ENCODE measurements around the gene RCE1.

RCE1 gene

DNA sequence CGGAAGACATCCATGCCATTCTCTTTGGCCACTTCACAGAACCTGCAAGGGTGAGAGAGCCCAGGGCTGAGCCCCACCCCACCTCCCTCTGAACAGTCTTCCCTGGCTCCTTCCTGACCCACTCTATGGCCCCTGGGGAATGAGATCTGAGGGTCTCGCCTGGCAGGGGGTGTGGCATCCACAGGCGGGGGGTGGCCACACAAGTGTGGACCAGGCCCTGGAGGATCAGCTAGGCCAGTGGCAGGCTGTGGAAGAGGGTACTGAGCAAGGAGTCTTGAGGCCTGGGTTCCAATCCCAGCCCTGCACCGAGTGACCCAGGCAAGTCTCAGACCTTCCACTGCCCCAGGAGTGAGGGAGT is 8.0 kb downstream of the RCE1 start:
- TF ChIP-seq RARB (CRISPR knock-in tag; IDR thresholded peaks at IDR 0.05) (no peak), ESRRG (CRISPR knock-in tag; IDR thresholded peaks at IDR 0.05) (no peak), ARNTL (CRISPR knock-in tag; IDR thresholded peaks at IDR 0.05; ENCODE audit: borderline replicate concordance, low read depth) (no peak), ISL1 (CRISPR knock-in tag; IDR thresholded peaks at IDR 0.05) (no peak), CSDC2 (CRISPR knock-in tag; IDR thresholded peaks at IDR 0.05) (no peak)
- TF ChIP-seq, protein P1, sequence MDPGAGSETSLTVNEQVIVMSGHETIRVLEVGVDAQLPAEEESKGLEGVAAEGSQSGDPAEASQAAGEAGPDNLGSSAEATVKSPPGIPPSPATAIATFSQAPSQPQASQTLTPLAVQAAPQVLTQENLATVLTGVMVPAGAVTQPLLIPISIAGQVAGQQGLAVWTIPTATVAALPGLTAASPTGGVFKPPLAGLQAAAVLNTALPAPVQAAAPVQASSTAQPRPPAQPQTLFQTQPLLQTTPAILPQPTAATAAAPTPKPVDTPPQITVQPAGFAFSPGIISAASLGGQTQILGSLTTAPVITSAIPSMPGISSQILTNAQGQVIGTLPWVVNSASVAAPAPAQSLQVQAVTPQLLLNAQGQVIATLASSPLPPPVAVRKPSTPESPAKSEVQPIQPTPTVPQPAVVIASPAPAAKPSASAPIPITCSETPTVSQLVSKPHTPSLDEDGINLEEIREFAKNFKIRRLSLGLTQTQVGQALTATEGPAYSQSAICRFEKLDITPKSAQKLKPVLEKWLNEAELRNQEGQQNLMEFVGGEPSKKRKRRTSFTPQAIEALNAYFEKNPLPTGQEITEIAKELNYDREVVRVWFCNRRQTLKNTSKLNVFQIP (CRISPR knock-in tag; IDR thresholded peaks at IDR 0.05; ENCODE audit: borderline replicate concordance, low read depth): no peak
- TF ChIP-seq, protein P2, sequence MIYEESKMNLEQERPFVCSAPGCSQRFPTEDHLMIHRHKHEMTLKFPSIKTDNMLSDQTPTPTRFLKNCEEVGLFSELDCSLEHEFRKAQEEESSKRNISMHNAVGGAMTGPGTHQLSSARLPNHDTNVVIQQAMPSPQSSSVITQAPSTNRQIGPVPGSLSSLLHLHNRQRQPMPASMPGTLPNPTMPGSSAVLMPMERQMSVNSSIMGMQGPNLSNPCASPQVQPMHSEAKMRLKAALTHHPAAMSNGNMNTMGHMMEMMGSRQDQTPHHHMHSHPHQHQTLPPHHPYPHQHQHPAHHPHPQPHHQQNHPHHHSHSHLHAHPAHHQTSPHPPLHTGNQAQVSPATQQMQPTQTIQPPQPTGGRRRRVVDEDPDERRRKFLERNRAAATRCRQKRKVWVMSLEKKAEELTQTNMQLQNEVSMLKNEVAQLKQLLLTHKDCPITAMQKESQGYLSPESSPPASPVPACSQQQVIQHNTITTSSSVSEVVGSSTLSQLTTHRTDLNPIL (CRISPR knock-in tag; IDR thresholded peaks at IDR 0.05; ENCODE audit: low read depth): no peak
- ATAC-seq: no peak

DNA sequence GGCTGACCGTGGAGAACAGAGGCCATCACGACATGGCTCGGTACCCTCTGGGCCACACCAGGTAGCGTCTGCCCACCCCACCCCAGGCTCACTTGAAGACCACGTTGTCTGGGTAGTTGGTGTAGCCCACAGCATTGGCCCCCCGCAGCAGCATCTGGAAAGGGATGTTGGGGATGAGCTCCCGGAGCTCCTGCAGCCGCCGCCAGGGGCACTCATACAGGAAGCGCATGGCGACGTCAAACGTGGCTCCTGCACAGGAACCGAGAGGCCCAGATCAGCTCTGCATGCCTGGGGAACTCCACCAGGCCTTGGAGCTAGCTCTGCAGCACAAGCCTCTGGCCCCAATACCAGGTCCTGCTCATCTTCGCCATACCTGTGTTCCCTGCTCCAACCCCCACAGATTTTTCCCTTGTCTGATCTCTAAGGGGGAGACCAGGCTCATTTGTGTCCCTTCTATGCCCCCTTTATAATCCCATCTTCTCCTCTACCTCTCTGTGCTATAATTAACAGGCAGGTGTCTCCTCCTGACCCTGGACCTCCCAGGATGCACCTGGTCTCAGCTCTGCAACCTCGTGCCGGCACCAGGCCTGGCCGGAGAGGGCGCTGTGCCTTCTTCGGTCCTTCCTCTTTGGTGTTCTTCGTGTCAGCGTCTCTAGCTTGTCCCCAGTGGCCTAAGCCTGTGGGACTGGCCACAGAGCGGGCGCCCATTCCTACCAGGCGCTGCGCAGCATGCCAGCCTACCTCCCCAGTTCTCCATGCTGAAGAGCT is 8.6 kb downstream of the RCE1 start:
- ATAC-seq: no peak
- TF ChIP-seq PPARA (CRISPR knock-in tag; IDR thresholded peaks at IDR 0.05; ENCODE audit: borderline replicate concordance): no peak
- TF ChIP-seq, protein P1 (CRISPR knock-in tag; IDR thresholded peaks at IDR 0.05; ENCODE audit: borderline replicate concordance, low read depth): no peak
- TF ChIP-seq ZNF8 (CRISPR knock-in tag; IDR thresholded peaks at IDR 0.05): no peak

DNA sequence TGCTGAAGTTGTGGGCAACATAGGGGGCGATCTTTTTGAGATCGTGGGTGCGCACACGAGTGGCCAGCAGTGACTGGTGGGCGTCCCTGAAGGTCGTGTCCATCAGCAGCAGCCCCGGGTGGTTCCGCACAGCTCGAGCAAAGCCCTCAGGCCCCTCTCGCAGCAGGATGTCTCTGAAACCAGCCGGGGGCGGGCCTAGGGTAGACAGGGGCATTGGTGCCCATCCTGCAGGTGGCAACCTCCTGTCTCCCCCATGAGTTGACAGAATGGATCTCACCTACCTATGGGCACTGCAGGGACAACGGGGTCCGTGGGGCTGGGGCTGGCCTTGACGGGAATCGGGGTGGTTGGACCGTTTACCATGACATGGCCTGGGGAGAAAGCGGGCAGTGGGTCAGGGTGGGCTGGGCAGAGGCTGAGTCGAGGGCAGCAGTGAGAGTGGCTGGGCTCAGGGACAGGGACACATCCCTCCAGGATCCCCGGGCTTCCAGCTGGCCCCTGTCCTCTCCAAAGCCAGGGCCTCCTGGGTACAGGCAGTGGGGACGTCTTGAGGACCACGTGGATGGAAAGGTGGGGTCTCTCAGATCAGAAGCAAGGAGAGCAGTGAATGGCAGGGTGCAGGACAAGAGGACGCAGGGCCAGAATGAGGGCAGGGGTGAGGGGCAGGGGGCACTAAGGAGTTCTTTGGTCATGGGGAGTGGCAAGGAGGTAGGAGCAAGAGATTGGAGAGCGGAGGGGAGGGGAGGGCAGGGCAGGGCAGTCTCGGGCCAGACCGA is 9.4 kb downstream of the RCE1 start:
- ATAC-seq: no peak
- TF ChIP-seq, protein P3, sequence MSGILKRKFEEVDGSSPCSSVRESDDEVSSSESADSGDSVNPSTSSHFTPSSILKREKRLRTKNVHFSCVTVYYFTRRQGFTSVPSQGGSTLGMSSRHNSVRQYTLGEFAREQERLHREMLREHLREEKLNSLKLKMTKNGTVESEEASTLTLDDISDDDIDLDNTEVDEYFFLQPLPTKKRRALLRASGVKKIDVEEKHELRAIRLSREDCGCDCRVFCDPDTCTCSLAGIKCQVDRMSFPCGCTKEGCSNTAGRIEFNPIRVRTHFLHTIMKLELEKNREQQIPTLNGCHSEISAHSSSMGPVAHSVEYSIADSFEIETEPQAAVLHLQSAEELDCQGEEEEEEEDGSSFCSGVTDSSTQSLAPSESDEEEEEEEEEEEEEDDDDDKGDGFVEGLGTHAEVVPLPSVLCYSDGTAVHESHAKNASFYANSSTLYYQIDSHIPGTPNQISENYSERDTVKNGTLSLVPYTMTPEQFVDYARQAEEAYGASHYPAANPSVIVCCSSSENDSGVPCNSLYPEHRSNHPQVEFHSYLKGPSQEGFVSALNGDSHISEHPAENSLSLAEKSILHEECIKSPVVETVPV (CRISPR knock-in tag; IDR thresholded peaks at IDR 0.05): no peak
- TF ChIP-seq, protein P4, sequence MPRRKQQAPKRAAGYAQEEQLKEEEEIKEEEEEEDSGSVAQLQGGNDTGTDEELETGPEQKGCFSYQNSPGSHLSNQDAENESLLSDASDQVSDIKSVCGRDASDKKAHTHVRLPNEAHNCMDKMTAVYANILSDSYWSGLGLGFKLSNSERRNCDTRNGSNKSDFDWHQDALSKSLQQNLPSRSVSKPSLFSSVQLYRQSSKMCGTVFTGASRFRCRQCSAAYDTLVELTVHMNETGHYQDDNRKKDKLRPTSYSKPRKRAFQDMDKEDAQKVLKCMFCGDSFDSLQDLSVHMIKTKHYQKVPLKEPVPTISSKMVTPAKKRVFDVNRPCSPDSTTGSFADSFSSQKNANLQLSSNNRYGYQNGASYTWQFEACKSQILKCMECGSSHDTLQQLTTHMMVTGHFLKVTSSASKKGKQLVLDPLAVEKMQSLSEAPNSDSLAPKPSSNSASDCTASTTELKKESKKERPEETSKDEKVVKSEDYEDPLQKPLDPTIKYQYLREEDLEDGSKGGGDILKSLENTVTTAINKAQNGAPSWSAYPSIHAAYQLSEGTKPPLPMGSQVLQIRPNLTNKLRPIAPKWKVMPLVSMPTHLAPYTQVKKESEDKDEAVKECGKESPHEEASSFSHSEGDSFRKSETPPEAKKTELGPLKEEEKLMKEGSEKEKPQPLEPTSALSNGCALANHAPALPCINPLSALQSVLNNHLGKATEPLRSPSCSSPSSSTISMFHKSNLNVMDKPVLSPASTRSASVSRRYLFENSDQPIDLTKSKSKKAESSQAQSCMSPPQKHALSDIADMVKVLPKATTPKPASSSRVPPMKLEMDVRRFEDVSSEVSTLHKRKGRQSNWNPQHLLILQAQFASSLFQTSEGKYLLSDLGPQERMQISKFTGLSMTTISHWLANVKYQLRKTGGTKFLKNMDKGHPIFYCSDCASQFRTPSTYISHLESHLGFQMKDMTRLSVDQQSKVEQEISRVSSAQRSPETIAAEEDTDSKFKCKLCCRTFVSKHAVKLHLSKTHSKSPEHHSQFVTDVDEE (CRISPR knock-in tag; IDR thresholded peaks at IDR 0.05): no peak
- TF ChIP-seq BACH2 (CRISPR knock-in tag; IDR thresholded peaks at IDR 0.05; ENCODE audit: borderline replicate concordance): no peak
- TF ChIP-seq RARB (CRISPR knock-in tag; IDR thresholded peaks at IDR 0.05): no peak
- TF ChIP-seq ISL1 (CRISPR knock-in tag; IDR thresholded peaks at IDR 0.05): no peak
- TF ChIP-seq ESRRG (CRISPR knock-in tag; IDR thresholded peaks at IDR 0.05): no peak
- TF ChIP-seq, protein P2 (CRISPR knock-in tag; IDR thresholded peaks at IDR 0.05; ENCODE audit: low read depth): no peak
- no peak for TF ChIP-seq ARNTL (CRISPR knock-in tag; IDR thresholded peaks at IDR 0.05; ENCODE audit: borderline replicate concordance, low read depth)
- TF ChIP-seq TCF4 (CRISPR knock-in tag; IDR thresholded peaks at IDR 0.05; ENCODE audit: borderline replicate concordance): no peak
- no peak for TF ChIP-seq ZNF8 (CRISPR knock-in tag; IDR thresholded peaks at IDR 0.05)
- TF ChIP-seq, protein P1 (CRISPR knock-in tag; IDR thresholded peaks at IDR 0.05; ENCODE audit: borderline replicate concordance, low read depth): no peak
- no peak for TF ChIP-seq ZNF70 (CRISPR knock-in tag; IDR thresholded peaks at IDR 0.05)
- TF ChIP-seq ZFP30 (CRISPR knock-in tag; IDR thresholded peaks at IDR 0.05): no peak
- no peak for TF ChIP-seq CSDC2 (CRISPR knock-in tag; IDR thresholded peaks at IDR 0.05)
- no peak for TF ChIP-seq TOX (CRISPR knock-in tag; IDR thresholded peaks at IDR 0.05; ENCODE audit: borderline replicate concordance)
- no peak for TF ChIP-seq ZFP3 (CRISPR knock-in tag; IDR thresholded peaks at IDR 0.05)

Measured in SK-N-SH treated with all-trans-retinoic acid at 6 μM for 48 hours (cell line).